Measurements from ENCODE around the gene MPG.
A peak's percentile ranks its signal among the peaks of the same experiment; 100 is the strongest.
"Not testable (repeated sequence)": the region's sequence is repeated elsewhere in the genome, so short reads cannot be mapped to it uniquely, and the experiment has no call there.

MPG gene

DNA sequence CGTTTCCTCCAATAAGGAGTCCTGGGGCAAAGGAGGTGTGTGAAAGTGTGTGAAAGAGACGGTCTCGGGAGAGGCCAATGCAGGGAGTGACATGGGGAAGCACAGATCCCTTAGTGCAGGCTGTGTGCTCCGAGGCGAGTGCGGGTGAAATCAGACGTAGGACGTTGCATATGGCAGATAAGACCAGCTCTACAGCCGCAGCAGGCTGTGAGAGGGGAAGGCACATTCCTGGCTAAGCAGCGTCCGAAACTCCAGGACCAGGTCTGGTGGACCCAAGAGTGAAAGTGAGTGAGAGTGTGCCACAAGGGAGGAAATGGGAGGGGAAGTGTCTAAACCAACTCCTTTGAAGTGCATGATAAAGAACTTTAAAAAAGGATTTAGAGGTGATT lies 36.0 kb upstream of the MPG start:
- Mint-ChIP-seq H3K4me3 (no peak overlapping the region), H3K27ac (no peak overlapping the region), H3K27me3 (ENCODE audit: low read depth, poor library complexity) (no peaks in the 10 kb centered on the region), H3K9me3 (peaks cover 8% of the 10 kb centered on the region), H3K4me1 (peaks cover 7% of the 10 kb centered on the region), H3K36me3 (ENCODE audit: low read depth) (peaks cover 62% of the 10 kb centered on the region)
- TF ChIP-seq, protein P1, sequence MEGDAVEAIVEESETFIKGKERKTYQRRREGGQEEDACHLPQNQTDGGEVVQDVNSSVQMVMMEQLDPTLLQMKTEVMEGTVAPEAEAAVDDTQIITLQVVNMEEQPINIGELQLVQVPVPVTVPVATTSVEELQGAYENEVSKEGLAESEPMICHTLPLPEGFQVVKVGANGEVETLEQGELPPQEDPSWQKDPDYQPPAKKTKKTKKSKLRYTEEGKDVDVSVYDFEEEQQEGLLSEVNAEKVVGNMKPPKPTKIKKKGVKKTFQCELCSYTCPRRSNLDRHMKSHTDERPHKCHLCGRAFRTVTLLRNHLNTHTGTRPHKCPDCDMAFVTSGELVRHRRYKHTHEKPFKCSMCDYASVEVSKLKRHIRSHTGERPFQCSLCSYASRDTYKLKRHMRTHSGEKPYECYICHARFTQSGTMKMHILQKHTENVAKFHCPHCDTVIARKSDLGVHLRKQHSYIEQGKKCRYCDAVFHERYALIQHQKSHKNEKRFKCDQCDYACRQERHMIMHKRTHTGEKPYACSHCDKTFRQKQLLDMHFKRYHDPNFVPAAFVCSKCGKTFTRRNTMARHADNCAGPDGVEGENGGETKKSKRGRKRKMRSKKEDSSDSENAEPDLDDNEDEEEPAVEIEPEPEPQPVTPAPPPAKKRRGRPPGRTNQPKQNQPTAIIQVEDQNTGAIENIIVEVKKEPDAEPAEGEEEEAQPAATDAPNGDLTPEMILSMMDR (IDR thresholded peaks at IDR 0.05): no peak
- no peak for DNase-seq

DNA sequence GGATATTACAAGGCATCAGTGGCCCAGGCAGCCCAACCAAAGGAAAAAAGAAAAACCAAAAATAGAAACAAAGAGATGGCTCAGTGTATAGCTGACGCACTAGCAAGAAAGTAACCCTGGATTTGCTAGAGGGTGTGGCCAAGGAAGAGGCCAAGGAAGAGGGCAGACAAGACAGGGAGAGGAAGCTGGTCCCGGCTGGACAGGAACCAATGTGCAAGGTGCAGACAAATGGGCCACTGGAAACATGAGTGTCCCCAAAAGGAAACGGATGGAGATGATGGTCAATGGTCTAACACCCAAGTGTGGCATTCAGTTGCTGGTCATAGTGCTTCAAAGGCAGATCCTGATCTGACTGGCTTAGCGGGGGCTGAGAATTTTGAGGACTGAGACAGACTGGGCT lies 35.3 kb upstream of the MPG start:
- Mint-ChIP-seq H3K9me3 (peaks cover 8% of the 10 kb centered on the region), H3K4me3 (no peak overlapping the region), H3K4me1 (peaks cover 7% of the 10 kb centered on the region), H3K27ac (no peak overlapping the region), H3K36me3 (ENCODE audit: low read depth) (peaks cover 67% of the 10 kb centered on the region), H3K27me3 (ENCODE audit: low read depth, poor library complexity) (no peaks in the 10 kb centered on the region)
- DNase-seq: no peak
- TF ChIP-seq, protein P1 (IDR thresholded peaks at IDR 0.05): no peak

DNA sequence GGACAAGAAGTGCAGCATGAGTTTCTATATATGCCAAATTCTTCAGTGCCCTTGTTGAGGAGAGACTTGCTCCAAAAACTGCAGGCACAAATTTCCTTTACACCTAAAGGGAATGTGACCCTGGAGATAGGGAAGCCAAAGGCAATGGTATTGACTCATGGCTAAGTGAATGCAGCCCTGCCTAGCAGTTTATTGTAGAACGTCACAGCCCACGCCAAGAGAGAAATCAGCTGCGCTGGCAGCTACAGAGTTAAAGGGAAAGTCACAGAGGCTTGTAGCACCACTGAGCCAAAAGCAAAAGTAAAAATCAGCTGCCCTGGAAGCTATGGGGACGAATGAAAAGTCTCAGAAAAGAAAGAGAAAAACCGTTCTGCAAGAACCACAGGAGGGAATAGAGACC lies 34.7 kb upstream of the MPG start:
- Mint-ChIP-seq H3K4me1 (peaks cover 7% of the 10 kb centered on the region), H3K27me3 (ENCODE audit: low read depth, poor library complexity) (no peaks in the 10 kb centered on the region), H3K4me3 (no peak overlapping the region), H3K27ac (no peak overlapping the region), H3K36me3 (ENCODE audit: low read depth) (peaks cover 70% of the 10 kb centered on the region), H3K9me3 (peaks cover 8% of the 10 kb centered on the region)
- TF ChIP-seq, protein P1 (IDR thresholded peaks at IDR 0.05): no peak
- DNase-seq: no peak

DNA sequence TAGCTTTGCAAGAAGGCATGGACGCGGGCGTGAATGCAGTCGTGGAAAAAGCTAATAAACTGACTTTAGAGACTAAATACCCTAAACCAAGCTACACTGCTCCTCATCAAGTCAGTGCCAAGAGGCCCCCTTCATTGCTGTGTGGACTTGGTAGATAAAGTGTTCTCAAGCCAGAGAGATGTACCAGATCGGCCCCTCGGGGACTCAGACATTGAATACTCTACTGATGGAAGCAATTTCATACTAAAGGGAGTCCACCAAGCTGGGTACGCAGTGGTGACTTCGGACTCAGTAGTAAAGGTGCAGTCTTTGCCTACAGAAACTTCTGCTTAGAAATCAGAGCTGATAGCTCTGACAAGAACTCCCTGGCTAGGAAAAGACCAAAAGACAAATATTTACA lies 33.4 kb upstream of the MPG start:
- Mint-ChIP-seq H3K4me3 (no peak overlapping the region), H3K4me1 (peaks cover 7% of the 10 kb centered on the region), H3K27ac (no peak overlapping the region), H3K36me3 (ENCODE audit: low read depth) (peaks cover 82% of the 10 kb centered on the region), H3K27me3 (ENCODE audit: low read depth, poor library complexity) (no peaks in the 10 kb centered on the region), H3K9me3 (peaks cover 8% of the 10 kb centered on the region)
- TF ChIP-seq, protein P1 (IDR thresholded peaks at IDR 0.05): no peak
- no peak for DNase-seq

DNA sequence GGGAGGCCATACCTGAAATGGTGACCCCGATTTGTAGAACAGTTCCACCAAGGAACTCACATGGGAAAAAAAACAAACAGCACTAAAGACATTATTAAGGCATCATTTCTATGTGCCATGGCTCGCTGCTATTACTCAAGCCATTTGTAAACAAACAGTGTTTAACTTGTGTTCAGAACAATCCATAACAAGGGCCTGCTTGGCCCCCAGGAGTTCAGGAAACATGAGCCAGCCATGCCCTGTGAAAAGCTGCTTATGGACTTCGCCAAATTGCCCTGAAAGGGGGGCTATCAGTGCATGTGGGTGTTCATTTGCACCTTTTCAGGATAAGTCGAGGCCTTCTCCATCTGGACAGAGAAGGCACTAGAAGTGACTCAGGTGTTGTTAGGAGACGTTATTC lies 32.6 kb upstream of the MPG start:
- Mint-ChIP-seq H3K36me3 (ENCODE audit: low read depth) (peaks cover 90% of the 10 kb centered on the region), H3K27ac (peak overlapping the region; percentile 54), H3K27me3 (ENCODE audit: low read depth, poor library complexity) (no peaks in the 10 kb centered on the region), H3K4me3 (no peak overlapping the region), H3K9me3 (peaks cover 8% of the 10 kb centered on the region), H3K4me1 (peaks cover 7% of the 10 kb centered on the region)
- DNase-seq: no peak
- TF ChIP-seq, protein P1 (IDR thresholded peaks at IDR 0.05): no peak

DNA sequence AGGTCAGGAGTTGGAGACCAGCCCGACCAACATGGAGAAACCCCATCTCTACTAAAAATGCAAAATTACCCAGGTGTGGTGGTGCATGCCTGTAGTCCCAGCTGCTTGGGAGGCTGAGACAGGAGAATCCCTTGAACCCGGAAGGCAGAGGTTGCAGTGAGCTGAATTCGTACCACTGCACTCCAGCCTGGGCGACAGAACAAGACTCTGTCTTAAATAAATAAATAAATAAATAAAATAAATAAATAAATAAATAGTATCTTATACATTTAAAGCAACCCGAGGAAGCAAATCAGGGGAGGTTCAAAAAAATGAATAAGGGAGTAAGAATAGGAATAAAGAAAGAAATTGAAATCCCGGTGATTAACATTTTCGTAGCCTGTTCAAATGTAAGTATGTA lies 31.5 kb upstream of the MPG start:
- Mint-ChIP-seq H3K9me3 (peaks cover 11% of the 10 kb centered on the region), H3K36me3 (ENCODE audit: low read depth) (peaks cover 92% of the 10 kb centered on the region)

More for the DNA sequence above, 31.5 kb upstream of the MPG start:
- DNase-seq; H3K4me3 Mint-ChIP-seq; H3K27me3 Mint-ChIP-seq (ENCODE audit: low read depth, poor library complexity); H3K27ac Mint-ChIP-seq: not testable (repeated sequence)
- peaks cover 16% of the 10 kb centered on the region for H3K4me1 Mint-ChIP-seq

Data from nephron progenitor cell (in vitro differentiated cells).